OCI-LY7 (cell line): ENCODE measurements around the gene NFATC3.

Experiments
- EZH2phosphoT487 ChIP-seq: fragments of 200-600 bp; sonication (generic); IDR thresholded peaks from 2 replicates; pipeline ENCODE4 v1.6.1; 2018; ENCODE audit warnings: low read depth, borderline replicate concordance, mild to moderate bottlenecking, mixed run types, antibody characterized with exemption, low read length, moderate library complexity, mixed read lengths
- TF ChIP-seq, protein P1 (sequence below): fragments of 200-600 bp; sonication (generic); conservative IDR thresholded peaks from 2 replicates; pipeline ENCODE4 v1.5.1; 2014; ENCODE audit warnings: mild to moderate bottlenecking, antibody characterized with exemption, low read length, moderate library complexity, mixed read lengths

DNA sequence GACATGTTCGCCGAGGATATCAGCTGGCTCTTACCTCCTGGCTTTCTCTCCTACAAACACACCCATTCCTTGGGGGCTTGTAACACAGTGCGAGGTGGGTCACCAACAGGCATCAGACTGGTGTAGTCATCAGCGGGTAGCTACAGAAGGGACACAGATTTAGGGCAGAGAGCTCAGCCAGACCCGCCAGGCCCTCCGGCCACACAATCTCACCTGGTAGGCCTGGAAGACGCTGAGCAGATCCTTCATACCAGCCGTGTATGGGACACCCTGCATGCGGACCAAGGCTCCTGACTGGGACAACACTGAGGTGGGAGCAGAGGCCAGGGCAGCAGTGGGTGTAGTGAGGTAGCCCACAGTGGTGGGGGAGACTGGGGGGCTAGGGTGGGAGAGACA, 145.0 kb downstream of the NFATC3 start:
- TF ChIP-seq, protein P1, sequence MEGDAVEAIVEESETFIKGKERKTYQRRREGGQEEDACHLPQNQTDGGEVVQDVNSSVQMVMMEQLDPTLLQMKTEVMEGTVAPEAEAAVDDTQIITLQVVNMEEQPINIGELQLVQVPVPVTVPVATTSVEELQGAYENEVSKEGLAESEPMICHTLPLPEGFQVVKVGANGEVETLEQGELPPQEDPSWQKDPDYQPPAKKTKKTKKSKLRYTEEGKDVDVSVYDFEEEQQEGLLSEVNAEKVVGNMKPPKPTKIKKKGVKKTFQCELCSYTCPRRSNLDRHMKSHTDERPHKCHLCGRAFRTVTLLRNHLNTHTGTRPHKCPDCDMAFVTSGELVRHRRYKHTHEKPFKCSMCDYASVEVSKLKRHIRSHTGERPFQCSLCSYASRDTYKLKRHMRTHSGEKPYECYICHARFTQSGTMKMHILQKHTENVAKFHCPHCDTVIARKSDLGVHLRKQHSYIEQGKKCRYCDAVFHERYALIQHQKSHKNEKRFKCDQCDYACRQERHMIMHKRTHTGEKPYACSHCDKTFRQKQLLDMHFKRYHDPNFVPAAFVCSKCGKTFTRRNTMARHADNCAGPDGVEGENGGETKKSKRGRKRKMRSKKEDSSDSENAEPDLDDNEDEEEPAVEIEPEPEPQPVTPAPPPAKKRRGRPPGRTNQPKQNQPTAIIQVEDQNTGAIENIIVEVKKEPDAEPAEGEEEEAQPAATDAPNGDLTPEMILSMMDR: no peak
- TF ChIP-seq EZH2phosphoT487: no peak
